Left ventricle myocardium superior (tissue), 1 donor: ENCODE measurements around the gene BAX. TPM values are rescaled to one million over a fixed set of nuclear protein-coding genes. Genes with fewer than 3 reads are reported as not detected.

Experiments
- ATAC-seq: fragments of 200-7000 bp; cut with Tn5 transposase; one replicate; pipeline ENCODE4 v1.9.1; 2020; ENCODE audit warnings: mild to moderate bottlenecking, moderate library complexity
- DNase-seq: peaks from one replicate; pipeline ENCODE4 v3.0.0-alpha.2; 2020
- intact Hi-C: fragments of 100-400 bp; cut with micrococcal nuclease; formaldehyde crosslinking; loops from one replicate; pipeline ENCODE4 v1.11.0; 2022
- total RNA-seq: library from RNA; stranded (reverse); fragmentation: NEBNext Ultra II Directional; extraction: Animal tissue kit (Norgen Biotek cat#: 25700); gene quantifications from one replicate; pipeline ENCODE4 v1.2.1, GENCODE V29; 2021
- donor health status: DM: no; HTN: yes; CAD: no; lungs with severe emphysema.

BAX gene
- total RNA-seq, 1 donor from 2014 or later: 22.0 TPM

DNA sequence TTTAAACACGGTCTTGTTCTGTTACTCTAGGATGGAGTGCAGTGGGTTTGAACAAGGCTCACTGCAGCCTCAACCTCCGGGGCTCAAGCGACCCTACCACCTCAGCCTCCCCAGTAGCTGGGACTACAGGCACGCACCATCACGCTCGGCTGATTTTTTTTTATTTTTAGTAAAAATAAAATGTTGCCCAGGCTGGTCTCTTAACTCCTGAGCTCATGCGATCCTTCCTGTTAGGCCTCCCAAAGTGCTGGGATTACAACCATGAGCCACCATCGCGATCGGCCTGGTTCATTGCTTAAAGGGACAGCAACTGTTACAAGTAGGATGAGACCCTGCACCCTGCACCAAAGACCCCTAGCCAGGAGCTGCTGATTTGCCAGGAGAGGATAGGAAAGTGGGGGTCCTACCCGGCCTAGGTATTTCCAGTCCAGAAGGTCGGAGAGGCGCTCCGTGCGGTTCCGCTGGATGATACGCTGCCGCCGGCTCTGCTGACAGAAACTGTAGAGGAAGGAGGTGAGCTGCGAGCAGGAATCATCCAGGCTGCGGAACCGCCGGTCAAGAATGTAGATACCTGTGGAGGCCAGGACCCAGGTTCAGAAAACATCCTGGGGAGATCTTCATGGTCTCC lies 15.6 kb downstream of the BAX start:
- ATAC-seq: no peak
- intact Hi-C loops: no loop called here
- no peak for DNase-seq

DNA sequence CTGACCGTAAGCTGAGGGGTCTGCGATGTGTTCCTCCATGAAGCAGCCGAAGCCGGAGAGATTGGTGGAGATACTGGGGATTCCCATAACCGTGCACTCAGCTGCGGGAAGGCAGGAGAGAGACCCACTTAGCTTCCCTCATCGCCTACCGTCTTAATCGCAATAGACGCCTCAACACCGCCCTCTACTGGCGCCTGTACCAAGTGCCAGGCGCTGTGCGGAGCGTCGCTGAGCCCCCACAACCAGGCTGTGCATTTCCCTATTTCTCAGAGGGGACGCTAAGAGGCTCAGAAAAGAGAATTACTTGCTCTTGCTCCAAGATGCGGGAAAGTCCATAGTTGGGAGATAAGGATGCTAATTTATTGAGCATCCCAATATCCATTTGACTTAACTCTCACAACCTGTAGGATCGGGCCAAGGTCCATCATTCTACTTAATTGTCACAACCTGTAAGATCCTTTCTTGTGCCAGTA lies 16.3 kb downstream of the BAX start:
- peak; percentile 58 for ATAC-seq
- intact Hi-C loops: no loop called here
- peak; percentile 92 for DNase-seq

DNA sequence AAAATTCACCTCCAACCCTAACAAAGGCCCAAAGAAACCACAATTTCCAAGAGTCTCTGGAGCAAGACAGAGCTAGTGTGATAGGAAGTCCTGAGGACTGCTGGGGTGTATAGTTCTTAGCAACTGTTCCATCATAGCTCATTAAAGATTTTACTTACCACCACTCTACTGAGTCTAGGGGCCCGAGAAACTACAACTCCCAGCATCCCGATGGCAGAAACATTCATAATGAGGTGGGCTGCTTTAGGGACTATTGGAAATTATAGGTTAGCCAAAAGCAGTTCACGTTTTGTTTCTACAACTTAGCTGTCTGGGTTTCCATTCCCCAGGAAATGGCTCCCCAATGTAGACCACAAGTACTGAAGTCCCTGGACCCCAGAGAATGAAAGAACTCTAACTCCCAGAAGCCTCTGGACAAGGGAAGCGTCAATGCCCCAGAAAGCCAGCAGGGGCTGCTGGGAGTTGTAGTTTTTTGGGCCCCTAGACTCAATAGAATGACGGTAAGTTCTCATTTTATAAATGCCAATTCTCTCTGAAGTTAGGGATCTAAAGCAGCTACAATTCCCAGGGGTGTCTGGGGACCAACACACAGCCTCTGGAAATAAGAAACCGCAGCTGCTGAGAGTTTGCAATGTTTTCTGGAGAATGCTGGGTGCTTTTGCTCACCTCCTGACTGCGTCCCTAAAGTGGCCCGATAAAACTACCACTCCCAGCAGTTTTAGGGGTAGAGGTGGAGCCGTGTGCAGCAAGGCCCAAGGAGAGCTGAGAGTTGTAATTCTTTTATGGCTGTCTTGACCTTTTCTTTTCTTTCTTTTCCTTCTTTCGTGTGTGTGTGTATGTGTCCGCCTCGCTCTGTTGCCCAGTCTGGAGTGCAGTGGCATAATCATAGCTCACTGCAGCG lies 21.5 kb downstream of the BAX start:
- DNase-seq: no peak
- ATAC-seq: no peak
- intact Hi-C loops: no loop called here

DNA sequence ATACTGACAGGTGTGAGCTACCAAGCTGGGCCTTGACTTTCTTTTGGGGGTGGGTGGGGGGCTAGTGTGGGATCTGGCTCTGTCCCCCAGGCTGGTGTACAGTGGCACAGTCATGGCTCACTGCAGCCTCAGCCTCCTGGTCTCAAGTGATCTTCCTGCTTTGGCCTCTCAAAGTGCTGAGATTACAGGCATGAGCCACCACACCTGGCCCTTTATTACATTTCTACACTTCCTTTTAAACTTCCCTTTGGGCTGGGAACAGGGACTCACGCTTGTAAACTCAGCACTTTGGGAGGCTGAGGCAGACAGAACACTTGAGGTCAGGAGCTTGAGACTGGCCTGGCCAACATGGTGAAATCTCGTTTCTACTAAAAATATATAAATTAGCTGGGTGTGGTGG lies 22.4 kb downstream of the BAX start:
- intact Hi-C loops: no loop called here
- ATAC-seq: no peak
- DNase-seq: no peak

DNA sequence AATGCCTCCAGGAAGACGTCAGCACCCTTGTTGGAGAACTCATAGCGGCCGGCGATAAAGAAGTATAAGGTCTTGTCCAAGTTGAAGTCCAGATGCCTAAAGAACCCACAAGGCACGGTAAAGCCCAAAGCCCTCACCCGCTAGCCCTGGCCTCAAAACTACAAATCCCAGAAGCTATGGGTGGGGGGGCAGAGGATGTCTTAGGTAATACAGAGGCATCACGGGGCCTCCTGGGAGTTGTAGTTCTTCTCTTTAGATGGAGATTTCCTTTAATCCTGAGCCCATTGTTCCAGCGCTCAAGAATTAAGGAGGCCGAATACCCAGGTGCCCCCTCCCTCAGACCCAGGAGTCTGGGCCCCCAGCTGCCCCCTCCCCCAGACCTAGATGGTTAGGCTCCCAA lies 27.6 kb downstream of the BAX start:
- DNase-seq: no peak
- intact Hi-C loops: no loop called here
- ATAC-seq: no peak

DNA sequence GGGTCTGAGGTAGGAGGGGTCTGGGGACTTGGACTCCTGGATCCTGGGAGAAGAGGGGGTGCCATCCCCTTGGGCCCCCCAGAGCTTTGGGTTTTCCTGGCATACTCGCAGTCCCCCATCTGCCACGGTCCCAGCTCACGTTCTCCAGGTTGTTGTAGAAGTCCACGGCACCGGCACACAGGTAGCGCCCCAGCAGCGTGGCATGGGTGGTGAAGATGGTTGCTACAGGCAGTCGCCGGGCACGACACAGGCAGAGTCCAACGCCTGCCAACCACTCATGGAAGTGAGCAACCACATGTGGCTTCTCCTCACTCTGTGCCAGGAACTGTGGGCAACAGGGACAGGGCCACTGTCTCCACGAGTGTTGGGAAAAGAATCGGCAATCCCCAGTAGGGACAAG lies 31.0 kb downstream of the BAX start:
- DNase-seq (no peak), ATAC-seq (no peak)
- intact Hi-C loops: no loop called here

DNA sequence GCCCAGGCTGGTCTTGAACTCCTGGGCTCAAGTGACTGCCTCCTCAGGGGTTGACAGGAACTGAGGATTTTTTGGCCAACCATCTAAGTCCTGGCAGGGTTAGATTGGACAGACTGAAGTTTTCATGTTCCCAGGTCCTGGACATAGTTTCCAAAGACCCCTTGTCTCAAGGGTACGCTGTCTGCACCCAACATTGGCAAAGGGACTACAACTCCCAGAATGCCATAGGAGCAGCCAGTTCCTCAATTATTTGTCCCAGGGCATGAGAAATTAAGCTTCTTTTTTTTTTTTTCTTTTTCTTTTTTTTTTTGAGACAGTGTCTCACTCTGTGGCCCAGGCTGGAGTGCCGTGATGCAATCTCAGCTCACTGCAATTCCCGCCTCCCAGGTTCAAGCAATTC lies 31.5 kb downstream of the BAX start:
- intact Hi-C loops: no loop called here
- ATAC-seq (no peak), DNase-seq (no peak)

DNA sequence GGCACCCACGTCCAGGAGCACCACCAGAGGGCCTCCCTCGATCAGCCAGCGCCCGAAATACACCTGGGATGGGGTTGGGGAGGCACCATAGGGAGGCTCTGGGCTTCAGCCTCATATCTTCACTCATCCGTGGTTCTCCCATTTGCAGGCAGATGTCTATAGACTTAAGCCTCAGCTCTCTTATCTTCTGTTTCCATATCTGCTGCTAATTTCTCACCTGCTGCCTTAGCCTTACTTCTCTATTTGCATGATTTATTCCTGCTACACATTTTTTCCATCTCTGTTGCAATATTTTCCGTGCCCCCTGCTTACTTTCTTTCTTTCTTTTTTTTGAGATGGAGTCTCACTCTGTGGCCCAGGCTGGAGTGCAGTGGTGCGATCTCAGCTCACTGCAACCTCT lies 32.6 kb downstream of the BAX start:
- intact Hi-C loops: no loop called here
- ATAC-seq (no peak), DNase-seq (no peak)

DNA sequence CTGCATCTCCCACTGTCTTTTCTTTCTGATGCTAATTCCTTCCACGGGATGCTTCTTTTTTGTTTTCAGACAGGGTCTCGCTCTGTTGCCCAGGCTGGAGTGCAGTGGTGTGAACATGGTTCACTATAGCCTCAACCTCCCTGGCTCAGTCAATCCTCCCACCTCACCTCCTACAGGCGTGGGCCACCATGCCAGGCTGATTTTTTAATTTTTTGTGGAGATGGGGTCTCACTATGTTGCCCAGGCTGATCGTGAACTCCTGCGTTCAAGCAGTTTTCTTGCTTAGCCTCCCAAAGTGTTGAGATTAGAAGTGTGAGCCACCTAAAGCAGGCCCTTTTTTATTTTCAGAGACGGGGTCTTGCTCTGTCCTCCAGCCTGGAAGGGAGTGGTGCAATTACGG lies 33.6 kb downstream of the BAX start:
- intact Hi-C loops: no loop called here
- ATAC-seq (no peak), DNase-seq (no peak)

DNA sequence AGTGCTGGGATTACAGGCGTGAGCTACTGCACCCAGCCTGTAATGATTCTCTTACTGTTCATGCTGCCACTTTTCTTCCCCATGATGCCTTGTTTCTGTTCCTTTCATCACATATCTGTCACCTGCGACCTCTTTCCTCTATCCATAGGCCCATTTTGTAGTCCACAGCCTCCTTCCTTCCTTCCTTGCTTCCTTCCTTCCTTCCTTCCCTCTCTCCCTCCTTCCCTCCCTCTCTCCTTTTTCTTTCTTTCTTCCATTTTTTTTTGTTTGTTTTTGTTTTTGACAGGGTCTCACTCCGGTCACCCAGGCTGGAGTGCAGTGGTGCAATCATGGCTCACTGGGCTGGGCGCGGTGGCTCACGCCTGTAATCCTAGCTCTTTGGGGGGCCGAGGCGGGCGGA lies 34.2 kb downstream of the BAX start:
- DNase-seq: no peak
- no peak for ATAC-seq
- intact Hi-C loops: no loop called here

DNA sequence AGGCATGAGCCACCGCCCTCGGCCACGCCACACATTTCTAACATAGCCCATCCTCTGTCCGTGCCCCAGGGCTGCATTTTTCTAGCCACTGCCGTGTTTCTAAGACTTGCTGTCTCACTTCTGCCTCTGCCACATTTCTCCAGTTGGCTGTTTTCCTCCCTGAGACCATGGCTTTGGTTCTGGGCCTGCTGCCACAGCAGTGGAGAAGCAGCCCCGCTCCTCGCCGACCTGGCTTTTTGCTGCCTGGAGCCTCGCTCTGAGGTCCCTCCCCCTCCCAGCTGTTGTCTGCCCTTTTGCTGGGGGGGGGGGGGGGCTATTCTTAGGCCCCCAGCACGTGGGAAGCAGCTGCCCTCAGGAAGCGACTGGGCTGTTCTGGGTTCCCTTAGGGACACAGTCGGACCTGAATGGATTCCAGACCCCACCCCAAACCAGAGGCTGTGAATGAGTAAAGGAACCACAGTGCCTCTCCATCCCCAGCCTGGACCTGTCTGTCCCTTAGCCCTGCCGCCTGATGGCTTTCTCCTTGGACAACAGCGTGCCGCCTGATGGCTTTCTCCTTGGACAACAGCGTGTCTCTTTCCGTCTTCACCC lies 35.1 kb downstream of the BAX start:
- DNase-seq (peak; percentile 63), ATAC-seq (peak; percentile 7)
- intact Hi-C loops: no loop called here

DNA sequence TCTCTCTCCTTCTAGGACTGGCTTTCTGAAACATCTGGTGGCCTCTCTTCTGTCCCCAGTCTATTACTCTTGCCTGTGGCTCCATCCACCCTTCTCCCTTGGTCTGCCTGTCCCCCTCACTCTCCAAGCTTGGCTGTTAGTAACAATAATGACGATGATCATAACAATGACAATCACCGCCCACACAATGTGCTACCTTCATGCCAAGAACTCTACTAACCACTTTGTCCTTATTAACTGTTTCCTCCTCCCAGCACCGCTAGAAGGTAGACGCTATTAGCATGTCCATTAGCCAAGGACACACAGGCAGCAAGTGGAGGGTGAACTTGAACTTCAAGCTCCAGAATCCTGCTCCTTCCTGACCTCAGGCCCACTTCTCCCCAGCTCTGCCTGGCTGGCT lies 35.7 kb downstream of the BAX start:
- intact Hi-C loops: no loop called here

DNA sequence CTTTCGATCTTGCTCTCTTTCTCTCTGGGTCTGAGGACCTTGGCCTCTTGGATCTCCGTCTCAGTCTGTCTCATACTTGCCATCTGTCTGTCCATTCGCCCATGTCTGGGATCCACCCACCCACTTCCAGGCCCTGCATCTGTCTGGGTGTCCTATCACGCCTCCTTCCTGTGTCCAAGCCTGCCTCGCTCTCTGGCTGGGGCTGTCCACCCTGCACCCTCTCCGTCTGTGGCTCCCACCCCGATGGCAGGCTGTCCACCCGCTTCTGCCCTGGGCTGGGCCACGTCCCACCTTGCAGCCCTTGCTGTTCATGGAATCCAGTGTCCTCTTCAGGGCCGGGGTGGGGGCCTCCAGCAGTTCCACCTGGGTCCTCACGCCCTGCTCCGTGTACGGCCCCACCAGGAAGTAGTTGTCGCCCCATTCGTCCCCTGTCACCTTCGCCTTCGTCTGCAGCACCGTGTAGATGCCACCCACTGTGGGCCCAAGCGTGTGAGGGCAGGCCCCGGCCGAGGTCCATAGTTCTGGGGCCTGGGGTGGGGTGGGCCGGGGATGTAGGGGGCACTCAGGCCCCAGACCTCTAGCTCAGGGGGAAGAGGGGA lies 36.4 kb downstream of the BAX start:
- ATAC-seq: no peak
- intact Hi-C loops: no loop called here

More for the DNA sequence above, 35.7 kb downstream of the BAX start:
- no peak for ATAC-seq
- DNase-seq: no peak

DNA sequence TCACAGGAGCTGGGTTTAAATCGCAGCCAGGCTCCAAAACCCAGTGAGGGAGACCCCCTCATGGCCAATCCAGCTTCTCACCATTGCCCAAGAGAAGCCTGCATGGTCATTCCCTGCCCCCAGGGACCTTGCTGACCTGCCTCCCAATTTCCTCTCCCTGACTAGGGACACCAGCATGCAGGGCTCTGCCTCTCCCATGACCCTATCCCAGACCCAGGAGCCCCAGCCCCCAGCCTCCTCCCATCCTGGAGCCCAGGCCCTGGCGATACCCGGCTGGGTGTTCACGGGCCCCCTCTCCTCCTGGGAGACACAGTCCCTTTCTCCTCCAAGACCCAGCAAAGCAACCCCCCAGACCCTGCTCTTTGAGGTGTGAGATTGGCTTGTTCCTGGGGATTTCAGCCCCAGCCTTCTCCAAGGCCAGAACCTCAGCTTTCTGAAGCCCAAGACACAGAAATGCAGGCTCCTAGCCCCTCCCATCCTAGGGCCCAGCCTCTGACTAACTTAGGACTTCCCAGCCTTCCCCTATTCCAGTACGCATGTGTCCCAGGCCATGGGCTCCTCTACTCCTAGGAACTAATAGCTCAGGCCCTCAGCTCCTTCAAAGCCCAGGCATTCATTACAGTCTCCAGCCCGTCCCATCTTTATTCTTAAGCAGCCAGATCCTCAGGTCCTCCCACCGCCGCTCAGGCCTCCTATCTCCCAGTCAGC lies 37.4 kb downstream of the BAX start:
- intact Hi-C loops: no loop called here
- peak; percentile 61 for DNase-seq
- peak; percentile 60 for ATAC-seq

More for the DNA sequence above, 36.4 kb downstream of the BAX start:
- no peak for DNase-seq

DNA sequence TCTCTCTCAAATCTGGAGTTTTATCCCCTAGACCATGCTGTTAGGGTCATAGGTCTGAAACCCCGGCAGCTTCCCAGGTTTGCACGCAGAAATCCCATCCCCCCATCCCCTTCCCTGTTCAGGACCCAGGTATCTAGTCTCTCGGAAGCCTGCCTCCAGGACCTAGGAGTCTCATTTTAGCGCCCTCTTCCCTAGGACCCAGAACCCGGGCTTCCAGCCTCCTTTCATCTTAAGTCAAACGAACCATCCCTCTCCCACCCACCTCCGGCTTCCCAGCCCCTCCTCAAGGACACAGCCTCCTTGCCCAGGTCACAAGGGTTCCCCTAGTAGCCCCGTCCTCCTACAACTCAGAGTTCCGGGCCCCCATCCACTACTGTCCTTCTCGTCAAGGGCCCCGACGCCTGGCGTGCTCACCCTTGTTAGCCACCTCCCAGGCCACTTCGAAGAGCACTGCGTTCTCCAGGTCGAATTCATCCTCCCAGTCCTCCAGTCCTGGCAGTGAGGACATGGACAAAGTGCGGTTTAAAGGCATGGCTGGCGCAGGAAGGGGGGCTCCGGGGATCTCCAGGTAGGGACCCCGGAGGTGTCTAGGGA lies 38.0 kb downstream of the BAX start:
- ATAC-seq (peak; percentile 2), DNase-seq (no peak)
- intact Hi-C loops: no loop called here

DNA sequence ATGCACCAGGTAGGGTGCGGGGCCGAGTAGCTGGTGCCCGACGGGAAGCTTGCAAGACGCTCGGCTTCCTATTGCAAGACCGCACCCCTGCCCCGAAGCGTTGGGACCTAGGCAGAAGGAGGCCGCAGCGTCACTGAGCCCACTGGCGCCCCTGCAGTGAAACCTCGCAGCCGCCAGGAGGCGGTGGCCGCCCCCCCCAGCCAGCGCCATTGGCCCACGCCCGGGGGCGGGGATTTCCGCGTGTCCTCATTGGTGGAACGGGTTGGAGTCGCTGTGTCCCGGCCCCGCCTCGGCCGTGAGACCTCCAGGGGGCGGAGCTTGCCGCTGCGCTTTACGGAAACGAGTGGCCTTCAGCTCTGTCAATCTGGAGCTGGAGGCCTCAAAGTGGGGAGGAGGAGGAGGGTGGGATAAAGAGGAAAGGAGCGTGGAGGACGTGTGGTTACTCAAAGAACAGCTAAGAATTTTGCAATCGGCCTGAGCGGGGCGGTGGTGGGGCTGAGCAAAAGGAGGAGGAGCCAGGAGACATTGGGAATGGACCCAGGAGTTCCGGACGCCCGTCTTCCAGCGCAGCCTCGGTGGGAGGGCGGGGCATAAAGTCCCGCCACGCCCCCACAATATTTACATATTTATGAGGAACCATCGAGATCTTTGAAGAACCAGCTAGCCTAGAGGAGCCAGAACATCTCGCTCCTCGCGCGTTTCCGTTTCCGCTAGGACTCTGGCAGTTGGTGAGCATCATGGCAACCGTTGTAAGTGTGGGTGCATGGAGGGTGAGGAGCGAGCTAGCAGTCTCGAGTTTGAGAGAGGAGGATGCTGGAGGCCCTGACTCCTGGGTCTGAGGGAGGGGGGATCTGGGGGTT lies 38.7 kb downstream of the BAX start, which contains the start of the genes GYS1 and RUVBL2:
TSS of gene GYS1 (minus strand) at position 135 of the 860 bp plus-strand sequence. CDS start 197 bp downstream, outside the sequence.
TSS of gene RUVBL2 (plus strand) at position 713 of the 860 bp plus-strand sequence. CDS start at position 738, 25 bp downstream.
- DNase-seq: peak; percentile 100
- intact Hi-C loops: no loop called here
- ATAC-seq: peak; percentile 90

DNA sequence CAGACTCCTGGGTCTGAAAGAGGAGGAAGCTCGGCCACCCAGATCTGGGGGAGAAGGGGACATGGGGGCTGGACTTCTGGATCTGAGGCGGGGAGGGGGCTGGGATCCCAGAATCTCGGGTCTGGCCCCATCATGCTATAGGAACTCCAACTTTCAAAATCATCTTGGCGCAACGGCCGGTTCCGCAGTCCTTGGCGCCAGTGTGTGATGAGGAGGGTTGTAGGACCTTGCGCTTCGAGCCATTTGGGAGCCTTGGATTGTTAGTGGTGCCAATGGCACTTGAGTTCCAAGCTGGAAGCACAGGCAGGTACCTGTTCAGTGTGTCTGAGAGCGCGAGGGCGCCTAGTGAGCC lies 39.3 kb downstream of the BAX start:
- DNase-seq (no peak), ATAC-seq (no peak)
- intact Hi-C loops: no loop called here

DNA sequence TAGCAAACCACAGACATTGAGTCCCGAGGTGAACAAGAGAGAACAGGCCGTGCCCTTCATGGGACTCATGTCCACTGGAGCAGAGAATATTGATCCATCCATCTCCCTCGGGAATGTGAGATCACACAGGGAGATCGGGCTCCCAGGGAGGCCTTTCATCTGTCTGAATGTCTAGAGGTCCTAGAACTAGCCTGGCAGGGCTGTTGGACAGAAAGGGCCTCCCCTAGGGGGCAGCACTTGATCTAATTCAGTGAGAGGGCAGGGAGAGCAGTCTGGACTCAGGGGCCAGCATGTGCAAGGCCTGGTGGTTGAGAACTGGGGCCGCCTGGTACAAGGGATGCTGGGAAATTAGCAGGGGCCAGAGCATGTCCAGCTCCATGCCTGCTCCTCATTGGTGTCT lies 43.3 kb downstream of the BAX start:
- intact Hi-C loops: no loop called here
- DNase-seq: no peak
- no peak for ATAC-seq
